ENCODE measurements around the gene KNSTRN. TPM values are rescaled to one million over a fixed set of nuclear protein-coding genes. Genes with fewer than 3 reads are reported as not detected.

KNSTRN gene
- total and polyA plus RNA-seq, 2 donors (not counting 1 experiment from before 2014, with no cell fraction given) = 22.5 to 30.9 TPM

GRCh38 chr15:40337597-40337996 is 44.9 kb upstream of the KNSTRN start:
- Histone ChIP-seq H3K27ac (ENCODE audit: insufficient read depth, low read length) (peak overlapping the region; percentile 31), H3K9ac (ENCODE audit: insufficient read depth, low read length) (no peak overlapping the region)

GRCh38 chr15:40338041-40338657 is 44.4 kb upstream of the KNSTRN start:
- DNase-seq (ENCODE audit: low read depth in 2 of 2) = peak; percentile 57 to 63
- H2AFZ ChIP-seq (ENCODE audit: low read length) = no peak overlapping the region
- H3K4me3 ChIP-seq (replicated peaks in 1 of 4; ENCODE audit: control extremely low read depth in 1 of 4, insufficient read depth in 1 of 4, low read depth in 3 of 4, low read length in 4 of 4) = peak overlapping the region in 1 of 4 experiments; percentile 77
- no peaks in the 10 kb centered on the region for H4K20me1 ChIP-seq (ENCODE audit: control insufficient read depth, extremely low read depth, insufficient read depth, low read length)
- H3K36me3 ChIP-seq (ENCODE audit: control insufficient read depth, insufficient read depth, low read length) = peaks cover 24% of the 10 kb centered on the region
- peak overlapping the region; percentile 68 for H3K4me2 ChIP-seq (ENCODE audit: extremely low read depth, insufficient read depth, low read length)
- H3K9ac ChIP-seq (ENCODE audit: insufficient read depth, low read length) = no peak overlapping the region
- peaks cover 40% of the 10 kb centered on the region for H3K4me1 ChIP-seq (ENCODE audit: control insufficient read depth, extremely low read depth, insufficient read depth, low read length)
- no peaks in the 10 kb centered on the region for H3K9me3 ChIP-seq (ENCODE audit: control insufficient read depth, insufficient read depth, low read depth, low read length)
- H3K27me3 ChIP-seq (ENCODE audit: control insufficient read depth, insufficient read depth, low read length) = no peaks in the 10 kb centered on the region
- H3K27ac ChIP-seq (ENCODE audit: insufficient read depth, low read length) = peak overlapping the region; percentile 95
- TF ChIP-seq EZH2 (IDR thresholded peaks at IDR 0.05; ENCODE audit: low read length, missing control alignments) (no peak), CTCF (conservative IDR thresholded peaks at IDR 0.05 in 1 of 2, IDR thresholded peaks at IDR 0.05 in 1 of 2; ENCODE audit: low read depth in 1 of 2, low read length in 2 of 2) (peak; percentile 43 to 64)
- peaks cover 18% of the 10 kb centered on the region for H3K79me2 ChIP-seq (ENCODE audit: control insufficient read depth, insufficient read depth, low read length)

More at GRCh38 chr15:40337597-40337996, 44.9 kb upstream of the KNSTRN start:
- Histone ChIP-seq H3K4me3 (replicated peaks in 1 of 4; ENCODE audit: control extremely low read depth in 1 of 4, insufficient read depth in 1 of 4, low read depth in 3 of 4, low read length in 4 of 4) (no peak overlapping the region), H3K27me3 (ENCODE audit: control insufficient read depth, insufficient read depth, low read length) (no peaks in the 10 kb centered on the region), H3K9me3 (ENCODE audit: control insufficient read depth, insufficient read depth, low read depth, low read length) (no peaks in the 10 kb centered on the region), H4K20me1 (ENCODE audit: control insufficient read depth, extremely low read depth, insufficient read depth, low read length) (no peaks in the 10 kb centered on the region), H3K4me2 (ENCODE audit: extremely low read depth, insufficient read depth, low read length) (no peak overlapping the region), H3K4me1 (ENCODE audit: control insufficient read depth, extremely low read depth, insufficient read depth, low read length) (peaks cover 36% of the 10 kb centered on the region), H3K36me3 (ENCODE audit: control insufficient read depth, insufficient read depth, low read length) (peaks cover 24% of the 10 kb centered on the region), H3K79me2 (ENCODE audit: control insufficient read depth, insufficient read depth, low read length) (peaks cover 18% of the 10 kb centered on the region), H2AFZ (ENCODE audit: low read length) (no peak overlapping the region)
- no peak for DNase-seq (ENCODE audit: low read depth in 2 of 2)
- TF ChIP-seq EZH2 (IDR thresholded peaks at IDR 0.05; ENCODE audit: low read length, missing control alignments) (no peak), CTCF (conservative IDR thresholded peaks at IDR 0.05 in 1 of 2, IDR thresholded peaks at IDR 0.05 in 1 of 2; ENCODE audit: low read depth in 1 of 2, low read length in 2 of 2) (no peak)

GRCh38 chr15:40338921-40339620 is 43.5 kb upstream of the KNSTRN start:
- Histone ChIP-seq H3K36me3 (ENCODE audit: control insufficient read depth, insufficient read depth, low read length) (peaks cover 24% of the 10 kb centered on the region), H3K9me3 (ENCODE audit: control insufficient read depth, insufficient read depth, low read depth, low read length) (no peaks in the 10 kb centered on the region), H3K27me3 (ENCODE audit: control insufficient read depth, insufficient read depth, low read length) (no peaks in the 10 kb centered on the region), H3K27ac (ENCODE audit: insufficient read depth, low read length) (peak overlapping the region; percentile 95), H2AFZ (ENCODE audit: low read length) (no peak overlapping the region), H4K20me1 (ENCODE audit: control insufficient read depth, extremely low read depth, insufficient read depth, low read length) (no peaks in the 10 kb centered on the region), H3K4me2 (ENCODE audit: extremely low read depth, insufficient read depth, low read length) (peak overlapping the region; percentile 79), H3K9ac (ENCODE audit: insufficient read depth, low read length) (peak overlapping the region; percentile 91), H3K79me2 (ENCODE audit: control insufficient read depth, insufficient read depth, low read length) (peaks cover 18% of the 10 kb centered on the region), H3K4me3 (replicated peaks in 1 of 4; ENCODE audit: control extremely low read depth in 1 of 4, insufficient read depth in 1 of 4, low read depth in 3 of 4, low read length in 4 of 4) (peak overlapping the region; percentile 54 to 77 (median 58)), H3K4me1 (ENCODE audit: control insufficient read depth, extremely low read depth, insufficient read depth, low read length) (peaks cover 43% of the 10 kb centered on the region)
- TF ChIP-seq EZH2 (IDR thresholded peaks at IDR 0.05; ENCODE audit: low read length, missing control alignments) (no peak), CTCF (conservative IDR thresholded peaks at IDR 0.05 in 1 of 2, IDR thresholded peaks at IDR 0.05 in 1 of 2; ENCODE audit: low read depth in 1 of 2, low read length in 2 of 2) (no peak)
- peak; percentile 58 to 96 for DNase-seq (ENCODE audit: low read depth in 2 of 2)
